ENCODE data around the gene OBP2A. TPM values are rescaled to one million over a fixed set of nuclear protein-coding genes. Genes with fewer than 3 reads are reported as not detected.

Gene OBP2A
- polyA plus RNA-seq, 5 donors: not detected

GRCh38 chr9:135577256-135577655, 31.3 kb downstream of the OBP2A start:
- no peak for DNase-seq

- no peak for DNase-seq
Measured at GRCh38 chr9:135579356-135579755, 33.4 kb downstream of the OBP2A start.

GRCh38 chr9:135579889-135580660, 34.1 kb downstream of the OBP2A start:
- DNase-seq: no peak

GRCh38 chr9:135580664-135581380, 34.9 kb downstream of the OBP2A start:
- DNase-seq: no peak

- DNase-seq: no peak
Measured at GRCh38 chr9:135581636-135582426, 35.9 kb downstream of the OBP2A start.

- no peak for DNase-seq
Measured at GRCh38 chr9:135582541-135582940, 36.6 kb downstream of the OBP2A start.

- no peak for DNase-seq
Measured at GRCh38 chr9:135582966-135583687, 37.2 kb downstream of the OBP2A start.

- no peak for DNase-seq
Measured at GRCh38 chr9:135583688-135584011, 37.7 kb downstream of the OBP2A start.

GRCh38 chr9:135584371-135584770, 38.4 kb downstream of the OBP2A start:
- no peak for DNase-seq

GRCh38 chr9:135584934-135585333, 39.0 kb downstream of the OBP2A start:
- DNase-seq: no peak

GRCh38 chr9:135586601-135587109, 40.7 kb downstream of the OBP2A start:
- DNase-seq: no peak

- no peak for DNase-seq
Measured at GRCh38 chr9:135587658-135588057, 41.7 kb downstream of the OBP2A start.

GRCh38 chr9:135588371-135588770, 42.4 kb downstream of the OBP2A start:
- no peak for DNase-seq

- no peak for DNase-seq
Measured at GRCh38 chr9:135588886-135589595, 43.1 kb downstream of the OBP2A start.

- no peak for DNase-seq
Measured at GRCh38 chr9:135589596-135590485, 43.9 kb downstream of the OBP2A start.

- no peak for DNase-seq
Measured at GRCh38 chr9:135590486-135591079, 44.7 kb downstream of the OBP2A start.

GRCh38 chr9:135591506-135592330, 45.8 kb downstream of the OBP2A start:
- no peak for DNase-seq

GRCh38 chr9:135592331-135592590, 46.3 kb downstream of the OBP2A start:
- no peak for DNase-seq

GRCh38 chr9:135592625-135593024, 46.7 kb downstream of the OBP2A start:
- no peak for DNase-seq
